Measurements from ENCODE around the gene CCDC9.
A peak's percentile ranks its signal among the peaks of the same experiment; 100 is the strongest.
"Not testable (repeated sequence)": the region's sequence is repeated elsewhere in the genome, so short reads cannot be mapped to it uniquely, and the experiment has no call there.

Gene CCDC9

DNA sequence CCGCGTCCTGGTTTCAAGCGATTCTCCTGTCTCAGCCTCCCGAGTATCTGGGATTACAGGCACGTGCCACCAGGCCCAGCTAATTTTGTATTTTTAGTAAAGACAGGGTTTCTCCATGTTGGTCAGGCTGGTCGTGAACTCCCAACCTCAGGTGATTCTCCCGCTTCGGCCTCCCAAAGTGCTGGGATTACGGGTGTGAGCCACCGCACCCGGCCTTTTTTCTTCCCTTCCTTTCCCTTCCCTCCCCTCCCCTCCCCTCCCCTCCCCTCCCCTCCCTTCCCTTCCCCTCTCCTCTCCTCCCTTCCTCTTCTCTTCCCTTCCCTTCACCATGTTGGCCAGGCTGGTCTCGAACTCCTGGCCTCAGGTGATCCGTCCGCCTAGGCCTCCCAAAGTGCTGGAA is 44.5 kb downstream of the CCDC9 start:
- DNase-seq (ENCODE audit: low spot score) = not testable (repeated sequence)

DNA sequence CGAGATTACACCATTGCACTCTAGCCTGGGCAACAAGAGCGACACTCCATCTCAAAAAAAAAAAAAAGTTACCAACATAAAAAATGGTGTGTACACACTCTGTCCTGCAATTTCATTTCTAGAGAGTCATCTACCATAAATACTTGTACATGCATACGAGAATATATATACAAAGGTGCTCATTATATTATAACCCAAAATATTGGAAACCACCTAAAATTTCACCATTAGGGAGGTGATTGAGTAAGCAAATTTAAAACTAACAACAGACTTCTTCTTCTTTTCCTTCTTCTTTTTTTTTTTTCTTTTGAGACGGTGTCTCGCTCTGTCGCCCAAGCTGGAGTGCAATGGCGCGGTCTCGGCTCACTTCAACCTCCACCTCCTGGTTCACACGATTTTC is 45.9 kb downstream of the CCDC9 start:
- DNase-seq (ENCODE audit: low spot score) = no peak

DNA sequence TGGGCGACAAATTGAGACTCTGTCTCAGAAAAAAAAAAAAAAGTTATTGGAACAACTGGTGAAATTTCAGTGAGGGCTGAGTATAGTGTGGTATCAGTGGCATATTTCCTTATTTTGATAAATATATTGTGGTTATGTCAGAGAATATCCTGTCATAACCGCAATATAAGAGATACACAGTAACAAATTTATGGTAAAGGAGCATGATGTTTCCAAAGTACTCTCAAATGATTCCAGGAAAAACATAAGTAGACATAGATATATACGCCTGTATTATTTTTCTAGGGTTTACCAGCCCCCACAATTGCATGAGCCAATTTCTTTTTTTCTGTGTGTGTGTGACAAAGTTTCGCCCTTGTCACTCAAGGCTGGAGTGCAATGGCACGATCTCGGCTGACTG is 47.6 kb downstream of the CCDC9 start:
- no peak for DNase-seq (ENCODE audit: low spot score)

DNA sequence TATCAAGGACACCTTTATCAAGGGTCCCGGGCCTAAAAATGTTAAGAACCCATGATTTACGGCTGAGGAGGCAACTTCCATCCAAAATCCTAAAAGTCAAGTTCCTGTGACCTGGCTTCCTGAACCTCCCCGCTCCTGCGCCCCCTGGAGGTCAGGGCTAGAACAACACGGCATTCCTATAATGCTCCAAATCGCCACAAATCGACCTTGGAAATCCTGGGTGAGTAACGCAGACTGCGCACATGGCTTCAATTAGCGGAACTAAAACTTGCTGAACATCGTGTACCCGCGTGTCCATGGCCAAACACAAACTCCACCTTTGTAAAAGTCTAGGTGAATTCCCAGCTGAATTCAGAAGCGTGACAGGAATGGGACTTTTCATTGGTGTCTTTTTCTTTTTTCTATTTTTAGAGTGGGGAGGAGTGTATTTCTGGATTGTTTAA is 49.0 kb downstream of the CCDC9 start:
- peak; percentile 71 for DNase-seq (ENCODE audit: low spot score)

DNA sequence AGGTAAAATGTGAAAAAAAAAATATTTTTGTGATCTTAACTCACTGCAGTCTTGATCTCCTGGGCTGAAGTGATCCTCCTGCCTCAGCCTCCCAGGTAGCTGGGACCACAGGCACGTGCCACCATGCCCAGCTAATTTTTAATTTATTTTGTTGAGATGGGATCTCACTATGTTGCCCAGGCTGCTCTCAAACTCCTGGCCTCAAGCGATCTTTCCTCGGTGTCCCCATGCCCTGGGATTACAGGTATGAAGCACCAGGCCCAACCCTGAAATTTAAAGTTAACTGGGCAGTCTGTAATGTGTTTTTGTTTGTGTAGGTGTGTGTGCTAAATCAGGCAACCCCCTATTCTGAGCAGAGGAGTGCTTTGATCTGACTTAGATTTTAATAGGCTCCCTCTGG is 50.0 kb downstream of the CCDC9 start:
- no peak for DNase-seq (ENCODE audit: low spot score)

DNA sequence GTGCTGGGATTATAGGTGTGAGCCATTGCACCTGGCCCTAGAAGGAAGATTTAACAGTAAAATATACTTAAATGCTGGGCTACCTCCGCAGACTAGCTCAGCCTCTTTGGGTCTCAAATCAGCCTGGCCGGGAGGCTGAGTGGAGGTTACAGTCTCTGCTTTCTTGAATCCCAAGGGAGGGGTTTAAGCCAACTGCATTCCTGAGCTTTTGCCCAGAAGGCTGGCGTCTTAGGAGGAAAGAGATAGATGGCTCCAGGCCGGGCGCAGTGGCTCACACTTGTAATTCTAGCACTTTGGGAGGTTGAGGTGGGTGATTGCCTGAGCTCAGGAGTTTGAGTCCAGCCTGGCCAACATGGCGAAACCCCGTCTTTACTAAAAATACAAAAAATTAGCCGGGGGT is 52.7 kb downstream of the CCDC9 start:
- no peak for DNase-seq (ENCODE audit: low spot score)

DNA sequence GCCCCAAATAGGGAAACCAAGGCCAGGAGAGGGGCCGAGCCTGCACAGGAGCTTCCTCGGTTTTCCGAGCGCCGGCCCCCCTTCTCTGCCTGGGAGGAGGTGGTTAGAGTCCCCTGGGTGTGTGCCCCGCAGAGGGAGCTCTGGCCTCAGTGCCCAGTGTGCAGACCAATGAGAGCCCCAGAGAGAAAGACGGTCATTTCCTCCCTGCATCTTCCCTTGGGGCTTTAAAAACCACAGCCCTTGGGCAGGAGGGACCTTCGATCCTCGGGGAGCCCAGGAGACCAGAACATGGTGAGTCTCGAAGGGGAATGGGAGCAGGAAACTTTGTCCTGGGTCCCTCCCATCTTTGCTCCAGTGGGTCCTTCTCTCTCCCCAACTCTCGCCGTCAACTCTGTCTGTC is 53.3 kb downstream of the CCDC9 start, which contains the start of gene C5AR1:
C5AR1 (plus strand) TSS at position 254 of the 400 bp plus-strand sequence; CDS start at position 289, 35 bp downstream.
- no peak for DNase-seq (ENCODE audit: low spot score)

DNA sequence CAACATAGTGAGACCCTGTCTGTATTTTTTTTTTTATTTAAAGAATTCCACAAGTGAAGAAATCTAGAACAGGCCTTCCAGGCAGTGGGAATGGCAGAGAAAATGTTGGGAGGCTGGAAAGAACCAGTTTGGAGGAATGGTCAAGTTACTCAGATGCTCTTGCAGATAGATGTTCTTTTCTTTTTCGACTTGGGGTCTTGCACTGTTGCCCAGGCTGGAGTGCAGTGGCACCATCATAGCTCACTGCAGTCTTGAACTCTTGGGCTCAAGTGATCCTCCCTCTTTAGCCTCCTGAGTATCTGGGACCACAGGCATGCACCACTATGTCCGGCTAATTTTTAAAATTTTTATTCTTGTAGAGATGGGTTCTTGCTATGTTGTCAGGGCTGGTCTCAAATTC is 54.0 kb downstream of the CCDC9 start:
- no peak for DNase-seq (ENCODE audit: low spot score)

DNA sequence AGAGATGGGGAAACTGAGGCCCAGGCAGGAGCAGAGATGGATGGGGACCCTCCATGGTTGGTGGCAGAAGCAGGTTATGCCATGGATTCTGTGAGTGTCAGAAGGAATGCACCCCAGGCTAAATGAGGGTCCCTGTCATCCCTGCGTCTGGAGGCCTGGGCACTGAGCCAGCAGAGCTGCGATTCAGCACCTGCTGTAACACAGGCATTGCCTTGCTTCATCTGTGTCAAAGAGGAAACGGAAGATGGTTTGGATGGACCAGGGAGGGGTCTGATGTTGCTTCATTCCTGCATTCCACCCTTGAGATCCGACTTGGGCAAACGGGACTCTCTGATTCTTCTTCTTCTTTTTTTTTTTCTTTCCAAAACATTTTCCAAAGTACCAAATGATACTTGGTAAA is 54.5 kb downstream of the CCDC9 start:
- no peak for DNase-seq (ENCODE audit: low spot score)

DNA sequence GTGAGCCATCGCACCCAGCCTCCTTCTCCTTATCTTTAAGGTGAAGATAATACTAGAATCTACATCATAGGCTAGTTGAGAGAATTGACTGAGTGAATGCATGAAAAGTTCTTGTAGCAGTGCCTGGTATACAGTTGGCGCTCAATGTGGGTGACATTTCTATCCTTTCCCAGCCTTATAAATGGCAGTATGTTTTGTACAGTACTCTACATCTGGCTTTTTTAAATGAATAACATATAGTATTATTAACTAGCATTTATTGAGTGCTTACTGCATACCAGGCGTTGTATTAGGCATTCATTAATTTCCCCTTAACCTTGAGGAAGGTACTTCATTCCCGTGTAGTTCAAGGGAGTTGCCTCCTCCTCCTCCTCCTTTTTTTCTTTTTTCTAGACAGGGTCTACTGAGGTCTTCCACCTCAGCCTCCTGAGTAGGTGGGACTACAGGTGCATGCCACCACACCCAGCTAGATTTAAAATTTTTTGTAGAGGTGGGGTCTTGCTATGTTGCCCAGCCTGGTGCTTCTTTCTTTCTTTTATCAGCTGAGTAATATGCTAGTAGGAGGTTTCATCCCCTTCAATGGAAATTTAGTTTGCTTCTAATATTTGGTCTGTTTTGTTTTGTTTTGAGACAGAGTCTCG is 56.2 kb downstream of the CCDC9 start:
- DNase-seq (ENCODE audit: low spot score) = no peak

DNA sequence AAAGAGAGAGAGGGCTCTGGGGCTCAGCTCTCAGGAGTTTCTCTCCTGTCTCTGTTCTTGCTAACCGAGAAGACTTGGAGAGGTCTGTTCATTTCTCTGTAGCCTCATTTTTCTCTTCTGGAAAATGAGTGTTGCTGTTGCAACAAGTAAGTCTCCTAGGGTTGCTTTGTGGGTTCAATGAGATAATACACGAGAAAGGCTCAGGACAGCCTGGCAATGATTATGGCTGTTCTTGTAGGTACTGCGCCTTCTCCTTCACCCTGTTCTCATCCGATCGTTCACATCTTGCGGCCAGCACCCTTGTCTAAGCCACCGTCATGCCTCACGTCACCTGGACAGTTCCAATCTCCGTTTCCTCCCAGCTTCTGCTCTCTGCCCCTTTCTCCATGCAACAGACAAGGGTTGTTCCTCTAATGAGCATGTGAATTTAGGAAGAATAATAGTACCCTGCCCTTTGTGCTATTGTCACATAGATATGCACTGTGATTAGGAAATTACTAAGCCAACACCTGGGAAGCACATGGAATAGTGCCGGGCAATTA is 57.5 kb downstream of the CCDC9 start:
- DNase-seq (ENCODE audit: low spot score) = no peak

DNA sequence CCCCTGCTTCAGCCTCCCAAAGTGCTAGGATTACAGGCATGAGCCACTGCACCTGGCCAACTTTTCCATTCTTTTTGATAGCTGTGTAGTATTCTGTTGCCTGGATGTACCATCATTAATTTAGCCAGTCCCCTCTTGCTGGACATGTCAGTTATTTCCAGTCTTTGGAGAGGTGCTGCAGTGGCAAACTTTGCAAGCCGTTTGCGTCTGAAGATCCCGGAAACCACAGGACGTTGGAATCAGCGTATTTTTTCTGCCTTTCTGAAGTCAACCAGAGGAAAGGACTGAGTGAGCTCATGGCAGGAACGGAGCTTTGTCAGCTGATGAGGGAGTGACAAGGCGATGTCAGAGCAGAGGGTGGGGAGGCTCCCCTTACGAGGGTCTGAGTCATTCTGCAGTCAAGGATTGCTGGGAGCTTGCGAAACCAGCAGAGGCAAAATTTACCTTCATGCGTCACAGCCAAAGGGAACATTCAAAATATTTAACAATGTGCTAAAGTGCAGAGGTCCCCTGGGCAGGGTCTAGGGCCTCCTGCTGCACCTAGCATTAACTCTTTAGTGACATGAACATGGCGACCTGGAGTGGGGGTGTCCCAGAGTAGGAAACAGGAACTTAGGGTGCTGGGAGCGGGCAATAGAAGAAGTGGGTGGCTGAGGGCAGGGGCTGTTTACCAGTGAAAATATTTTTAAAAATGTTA is 58.9 kb downstream of the CCDC9 start:
- peak; percentile 50 for DNase-seq (ENCODE audit: low spot score)

DNA sequence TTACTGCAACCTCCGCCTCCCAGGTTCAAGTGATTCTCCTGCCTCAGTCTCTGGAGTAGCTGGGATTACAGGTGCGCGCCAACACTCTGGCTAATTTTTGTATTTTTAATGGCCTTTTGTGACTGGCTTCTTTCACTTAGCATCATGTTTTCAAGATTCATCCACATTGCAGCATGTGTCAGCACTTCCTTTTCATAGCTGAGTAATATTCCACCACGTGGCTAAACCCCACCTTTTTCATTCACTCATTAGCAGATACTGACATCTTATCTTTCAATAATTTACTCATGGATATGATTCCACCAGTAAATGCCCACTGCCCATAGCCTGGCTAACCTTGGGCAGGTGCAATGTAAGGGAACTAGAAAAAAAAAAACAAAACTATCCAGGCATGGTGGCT is 60.2 kb downstream of the CCDC9 start:
- DNase-seq (ENCODE audit: low spot score) = no peak

DNA sequence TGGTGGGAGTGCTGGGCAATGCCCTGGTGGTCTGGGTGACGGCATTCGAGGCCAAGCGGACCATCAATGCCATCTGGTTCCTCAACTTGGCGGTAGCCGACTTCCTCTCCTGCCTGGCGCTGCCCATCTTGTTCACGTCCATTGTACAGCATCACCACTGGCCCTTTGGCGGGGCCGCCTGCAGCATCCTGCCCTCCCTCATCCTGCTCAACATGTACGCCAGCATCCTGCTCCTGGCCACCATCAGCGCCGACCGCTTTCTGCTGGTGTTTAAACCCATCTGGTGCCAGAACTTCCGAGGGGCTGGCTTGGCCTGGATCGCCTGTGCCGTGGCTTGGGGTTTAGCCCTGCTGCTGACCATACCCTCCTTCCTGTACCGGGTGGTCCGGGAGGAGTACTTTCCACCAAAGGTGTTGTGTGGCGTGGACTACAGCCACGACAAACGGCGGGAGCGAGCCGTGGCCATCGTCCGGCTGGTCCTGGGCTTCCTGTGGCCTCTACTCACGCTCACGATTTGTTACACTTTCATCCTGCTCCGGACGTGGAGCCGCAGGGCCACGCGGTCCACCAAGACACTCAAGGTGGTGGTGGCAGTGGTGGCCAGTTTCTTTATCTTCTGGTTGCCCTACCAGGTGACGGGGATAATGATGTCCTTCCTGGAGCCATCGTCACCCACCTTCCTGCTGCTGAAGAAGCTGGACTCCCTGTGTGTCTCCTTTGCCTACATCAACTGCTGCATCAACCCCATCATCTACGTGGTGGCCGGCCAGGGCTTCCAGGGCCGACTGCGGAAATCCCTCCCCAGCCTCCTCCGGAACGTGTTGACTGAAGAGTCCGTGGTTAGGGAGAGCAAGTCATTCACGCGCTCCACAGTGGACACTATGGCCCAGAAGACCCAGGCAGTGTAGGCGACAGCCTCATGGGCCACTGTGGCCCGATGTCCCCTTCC is 63.9 kb downstream of the CCDC9 start:
- no peak for DNase-seq (ENCODE audit: low spot score)
